ENCODE results near the gene ADAMTSL1. TPM values are rescaled to one million over a fixed set of nuclear protein-coding genes. Genes with fewer than 3 reads are reported as not detected.

ADAMTSL1 gene
- total and polyA plus RNA-seq, 2 of the 8 experiments (the other 6 are each of a cell fraction or from before 2014, with no cell fraction given): 0.84 to 1.1 TPM

- TF ChIP-seq GTF2F1 (IDR thresholded peaks at IDR 0.05; ENCODE audit: borderline replicate concordance, low read depth, low read length): no peak
- no peak for TF ChIP-seq BCL11A (IDR thresholded peaks at IDR 0.05; ENCODE audit: low read depth in 2 of 2, low read length in 2 of 2)
- no peak for TF ChIP-seq JUN (IDR thresholded peaks at IDR 0.05; ENCODE audit: low read depth, low read length)
- no peak for TF ChIP-seq ATF2 (IDR thresholded peaks at IDR 0.05; ENCODE audit: low read length)
These were observed 225.8 kb downstream of the ADAMTSL1 start (continued) for GRCh38 chr9:18699764-18700163.

Measured in H1 (cell line).